ENCODE data around the gene TM4SF18.

GRCh38 chr3:149306751-149307434 is 26.5 kb downstream of the TM4SF18 start:
- TF ChIP-seq EZH2 (IDR thresholded peaks at IDR 0.05; ENCODE audit: low read depth) (no peak), CTCF (conservative IDR thresholded peaks at IDR 0.05) (no peak)

Measured in PC-9 (cell line).